Thyroid gland (tissue), 4 donors: ENCODE data around the gene DFFB.

ENCODE experiments used
- CTCF ChIP-seq, 6 experiments: fragments of 200-600 bp in 3 of 6; fragments of 450-650 bp in 3 of 6; sonication (generic) in 3 of 6; IDR thresholded peaks; one replicate each; pipeline ENCODE4 v1.5.1; 2016 to 2019; ENCODE audit warnings: antibody characterized with exemption in 6 of 6, mild to moderate bottlenecking in 2 of 6, inconsistent platforms in 1 of 6, moderate library complexity in 1 of 6
- POLR2A ChIP-seq, 2 donors: fragments of 450-650 bp; IDR thresholded peaks; one replicate each; pipeline ENCODE4 v1.6.1; 2017; ENCODE audit warnings: antibody characterized with exemption in 2 of 2, mild to moderate bottlenecking in 2 of 2, moderate library complexity in 1 of 2

GRCh38 chr1:3865606-3866160 is 8.4 kb downstream of the DFFB start:
- no peak for TF ChIP-seq CTCF (IDR thresholded peaks at IDR 0.05)
- TF ChIP-seq POLR2A (IDR thresholded peaks at IDR 0.05): no peak
